Measurements from ENCODE around the gene RHOH. TPM values are rescaled to one million over a fixed set of nuclear protein-coding genes. Genes with fewer than 3 reads are reported as not detected.

The RHOH gene
- total and polyA plus RNA-seq, 9 of the 15 experiments (the other 6 are each of a cell fraction or from before 2014, with no cell fraction given) = 14.3 to 37.7 (median 23.2) TPM

DNA sequence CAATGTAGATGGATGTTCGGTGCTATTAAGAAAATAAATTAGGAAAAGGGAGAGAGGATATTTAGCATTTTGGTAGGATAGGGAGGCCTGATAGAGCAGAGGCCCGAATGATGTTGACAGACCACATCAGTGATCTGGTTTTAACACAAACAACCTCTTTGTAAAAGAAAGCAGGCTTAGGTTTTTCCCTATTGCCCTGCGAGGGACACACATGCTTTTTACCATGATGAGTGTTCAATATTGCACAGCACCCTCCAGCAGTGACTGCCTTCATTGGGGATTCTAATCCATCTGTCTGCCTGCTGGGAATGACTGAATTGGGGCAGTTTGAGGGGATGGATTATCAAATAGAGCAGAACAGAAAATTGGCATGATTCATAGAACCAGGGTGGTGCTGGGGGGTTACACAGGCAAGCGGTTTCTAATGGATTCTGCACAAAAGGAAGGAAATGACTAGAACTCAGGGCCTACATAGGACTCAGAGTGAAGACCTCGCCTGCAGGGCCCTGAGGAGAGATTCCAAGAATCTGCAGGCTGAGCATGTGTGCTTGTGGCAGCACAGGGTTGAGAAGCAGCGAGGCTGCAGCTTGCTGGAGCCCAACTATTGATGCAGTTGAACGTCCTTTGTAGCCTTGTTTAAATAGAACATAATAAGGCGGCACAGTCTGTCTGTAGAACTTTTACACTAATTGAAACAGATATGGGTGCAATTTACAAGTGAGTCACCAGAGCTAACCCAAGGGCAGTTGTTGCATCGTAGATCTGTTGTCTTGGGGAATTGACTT is 58.0 kb downstream of the RHOH start:
- H3K4me3 ChIP-seq = no peak overlapping the region
- POLR2A ChIA-PET = interaction anchor here (0.6 to 1.2 kb wide), 3 partner anchors 10 to 1894 kb away, joined by 3 read pairs; no protein-coding TSS in a partner anchor
- in situ Hi-C loops (cut with MboI) (no loop called here), intact Hi-C loops (cut with micrococcal nuclease) (no loop called here)
- ATAC-seq (no peak; the same call in 2 of the 3 replicates), DNase-seq (ENCODE audit: extremely low read depth in 1 of 4, low spot score in 3 of 4) (no peak), FAIRE-seq (no peak)
- CTCF ChIA-PET (ENCODE audit: low intra/inter-chr PET ratio) = no interaction called here
- no TSS peak for BruUV-seq (replicated peaks)
- H3K27me3 ChIP-seq (ENCODE audit: control insufficient read depth in 2 of 2, insufficient read depth in 2 of 2, low read length in 2 of 2) = no peaks in the 10 kb centered on the region
- no peak overlapping the region for H2AFZ ChIP-seq (ENCODE audit: low read depth, low read length)
- H3K27ac ChIP-seq (ENCODE audit: extremely low read depth, low read depth, low read length) = no peak overlapping the region
- H3K4me1 ChIP-seq (replicated peaks in 1 of 2; ENCODE audit: control insufficient read depth in 2 of 2, insufficient read depth in 2 of 2, low read length in 2 of 2) = no peaks in the 10 kb centered on the region; a peak in 1 of 5 replicates
- H3K9ac ChIP-seq (ENCODE audit: insufficient read depth in 1 of 2, low read depth in 2 of 2, low read length in 2 of 2) = no peak overlapping the region
- H3K9me3 ChIP-seq (replicated peaks; ENCODE audit: control insufficient read depth, insufficient read depth, low read depth, low read length) = no peaks in the 10 kb centered on the region
- no peaks in the 10 kb centered on the region for H4K20me1 ChIP-seq (replicated peaks; ENCODE audit: control insufficient read depth, insufficient read depth, low read length)
- TF ChIP-seq JUNB (CRISPR knock-in tag; conservative IDR thresholded peaks at IDR 0.05) (no peak), MYNN (IDR thresholded peaks at IDR 0.05) (no peak), MYNN (CRISPR knock-in tag; IDR thresholded peaks at IDR 0.05) (no peak), SNIP1 (IDR thresholded peaks at IDR 0.05; ENCODE audit: low read depth) (no peak), GTF2E2 (tag; IDR thresholded peaks at IDR 0.05) (peak; percentile 23; the same call in 1 of the 2 replicates), ZNF717 (CRISPR knock-in tag; IDR thresholded peaks at IDR 0.05) (no peak), NCOA4 (IDR thresholded peaks at IDR 0.05; ENCODE audit: partially characterized antibody) (no peak), ZC3H8 (IDR thresholded peaks at IDR 0.05) (no peak), FOXK2 (conservative IDR thresholded peaks at IDR 0.05 in 1 of 2, IDR thresholded peaks at IDR 0.05 in 1 of 2; ENCODE audit: low read depth in 2 of 2) (no peak), HCFC1 (IDR thresholded peaks at IDR 0.05; ENCODE audit: low read depth, low read length) (no peak)
- H3K79me2 ChIP-seq (ENCODE audit: control insufficient read depth, insufficient read depth, low read length) = no peaks in the 10 kb centered on the region
- no peaks in the 10 kb centered on the region for H3K9me1 ChIP-seq (ENCODE audit: control insufficient read depth, insufficient read depth, low read length)
- WGBS (ENCODE audit: insufficient coverage, low coverage, missing lambda C conversion rate) = 45% methylated on average over 9 of the region's 9 CpGs
- H3K4me2 ChIP-seq (ENCODE audit: insufficient read depth, low read length) = no peak overlapping the region
- H3K36me3 ChIP-seq (ENCODE audit: control insufficient read depth, insufficient read depth, low read length) = no peaks in the 10 kb centered on the region

All from K562 (cell line).